Neuronal stem cell (in vitro differentiated cells): ENCODE results near the gene NUP98.

Source experiments
- DNase-seq: peaks from one replicate; pipeline ENCODE4 v3.0.0-alpha.2; 2013; ENCODE audit warnings: low spot score
- H2AFZ ChIP-seq: one replicate; pipeline ENCODE4 v1.6.1; 2013; ENCODE audit warnings: mild to moderate bottlenecking, low read length, inconsistent platforms
- H2AK5ac ChIP-seq: 2 replicates; pipeline ENCODE4 v1.6.1; 2013; ENCODE audit warnings: low read depth, mild to moderate bottlenecking, inconsistent platforms, low read length, moderate library complexity, mixed read lengths
- H2BK120ac ChIP-seq: 2 replicates; pipeline ENCODE4 v1.6.1; 2013; ENCODE audit warnings: low read depth, mild to moderate bottlenecking, inconsistent platforms, low read length, moderate library complexity, mixed read lengths
- H2BK12ac ChIP-seq: one replicate; pipeline ENCODE4 v1.6.1; 2013; ENCODE audit warnings: low read length, inconsistent platforms
- H2BK15ac ChIP-seq: 2 replicates; pipeline ENCODE4 v1.6.1; 2013; ENCODE audit warnings: mild to moderate bottlenecking, low read length, inconsistent platforms, mixed read lengths
- H2BK5ac ChIP-seq: one replicate; pipeline ENCODE4 v1.6.1; 2013; ENCODE audit warnings: inconsistent platforms, mild to moderate bottlenecking, low read length, moderate library complexity
- H3K14ac ChIP-seq: one replicate; pipeline ENCODE4 v1.6.1; 2013; ENCODE audit warnings: low read length, inconsistent platforms
- H3K18ac ChIP-seq: 2 replicates; pipeline ENCODE4 v1.6.1; 2013; ENCODE audit warnings: low read length, inconsistent platforms
- H3K23ac ChIP-seq: 2 replicates; pipeline ENCODE4 v1.6.1; 2013; ENCODE audit warnings: low read depth, mild to moderate bottlenecking, mixed read lengths, low read length, inconsistent platforms; ENCODE audit not compliant: poor library complexity
- H3K27ac ChIP-seq: replicated peaks from 3 replicates; pipeline ENCODE4 v1.5.1; 2013; ENCODE audit warnings: low read length, inconsistent platforms
- H3K27me3 ChIP-seq, 3 experiments: 2 replicates each; pipeline ENCODE4 v1.6.1; 2013; ENCODE audit warnings: low read length in 3 of 3, mild to moderate bottlenecking in 2 of 3, inconsistent platforms in 1 of 3, low read depth in 1 of 3, mixed read lengths in 1 of 3, moderate library complexity in 1 of 3; ENCODE audit not compliant: control insufficient read depth in 3 of 3, insufficient read depth in 3 of 3
- H3K36me3 ChIP-seq, 2 donors: replicated peaks in 1 of 2; 2 replicates each; pipeline ENCODE4 v1.6.1; 2013; ENCODE audit warnings: low read length in 2 of 2; ENCODE audit not compliant: control insufficient read depth in 2 of 2, insufficient read depth in 2 of 2
- H3K4ac ChIP-seq: 2 replicates; pipeline ENCODE4 v1.6.1; 2013; ENCODE audit warnings: inconsistent platforms, mild to moderate bottlenecking, low read length, moderate library complexity
- H3K4me1 ChIP-seq, 2 donors: 1 replicate in 1 of 2; 2 replicates in 1 of 2; pipeline ENCODE4 v1.6.1; 2013; ENCODE audit warnings: low read length in 2 of 2, low read depth in 1 of 2; ENCODE audit not compliant: control insufficient read depth in 2 of 2, insufficient read depth in 1 of 2
- H3K4me2 ChIP-seq: one replicate; pipeline ENCODE4 v1.6.1; 2013; ENCODE audit warnings: mild to moderate bottlenecking, low read length, inconsistent platforms; ENCODE audit not compliant: insufficient read depth, poor library complexity, severe bottlenecking
- H3K4me3 ChIP-seq, 2 donors: 2 replicates each; pipeline ENCODE4 v1.5.1; 2013; ENCODE audit warnings: low read length in 2 of 2, mild to moderate bottlenecking in 2 of 2, inconsistent platforms in 1 of 2, moderate library complexity in 1 of 2
- H3K79me1 ChIP-seq: one replicate; pipeline ENCODE4 v1.6.1; 2013; ENCODE audit warnings: low read depth, mild to moderate bottlenecking, inconsistent platforms, low read length, moderate library complexity
- H3K9ac ChIP-seq: one replicate; pipeline ENCODE4 v1.6.1; 2013; ENCODE audit warnings: mild to moderate bottlenecking, low read depth, low read length, inconsistent platforms; ENCODE audit not compliant: poor library complexity
- H3K9me3 ChIP-seq, 2 donors: replicated peaks in 1 of 2; 2 replicates each; pipeline versions ENCODE3 to v1.6.1; 2013; ENCODE audit warnings: low read length in 2 of 2, mild to moderate bottlenecking in 2 of 2, inconsistent platforms in 1 of 2, low read depth in 1 of 2, mixed read lengths in 1 of 2, moderate library complexity in 1 of 2; ENCODE audit not compliant: control insufficient read depth in 2 of 2, insufficient read depth in 1 of 2
- H4K8ac ChIP-seq: one replicate; pipeline ENCODE4 v1.6.1; 2013; ENCODE audit warnings: low read depth, mild to moderate bottlenecking, inconsistent platforms, low read length, moderate library complexity
- H4K91ac ChIP-seq: one replicate; pipeline ENCODE4 v1.6.1; 2013; ENCODE audit warnings: low read length, low read depth, mild to moderate bottlenecking, inconsistent platforms; ENCODE audit not compliant: poor library complexity
- WGBS, 2 donors: extraction: QIAGEN DNeasy Blood & Tissue Kit; methylation state at CpG; one replicate each; pipeline ENCODE4 v1.1.7; 2013; ENCODE audit warnings: missing lambda C conversion rate in 2 of 2, mixed read lengths in 1 of 2; ENCODE audit not compliant: insufficient read length in 2 of 2, insufficient replicate concordance in 1 of 2; ENCODE audit errors: extremely low coverage in 2 of 2; 5-methylcytosine and 5-hydroxymethylcytosine counted together

Gene NUP98

DNA sequence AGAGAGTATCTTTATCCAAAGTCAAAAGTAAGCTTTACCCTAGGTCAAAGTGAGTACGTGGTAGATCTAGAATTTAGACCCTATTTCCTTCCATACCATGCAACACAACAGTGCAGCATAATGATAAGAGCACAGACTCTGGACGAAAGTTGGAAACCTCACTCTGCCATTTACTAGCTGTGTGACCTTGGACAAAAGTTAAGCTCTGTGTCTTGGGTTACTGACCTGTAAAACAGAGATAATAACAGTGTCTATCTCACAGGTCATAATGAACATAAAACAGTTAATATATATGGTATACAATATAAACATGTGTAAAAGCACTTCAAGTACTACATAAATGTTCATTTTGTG lies 112.6 kb downstream of the NUP98 start:
- no peak overlapping the region for H3K18ac ChIP-seq
- H3K36me3 ChIP-seq, result peaks cover 37 to 91% of the 10 kb centered on the region in 2 donors
- no peak overlapping the region for H3K27ac ChIP-seq
- no peak overlapping the region for H3K23ac ChIP-seq
- no peak overlapping the region for H2AFZ ChIP-seq
- H3K4me3 ChIP-seq, result no peak overlapping the region
- no peak overlapping the region for H3K4me2 ChIP-seq
- H4K8ac ChIP-seq, result no peak overlapping the region
- H2BK120ac ChIP-seq, result no peak overlapping the region
- no peak overlapping the region for H2BK12ac ChIP-seq
- H3K9me3 ChIP-seq, result no peaks in the 10 kb centered on the region
- no peaks in the 10 kb centered on the region for H3K79me1 ChIP-seq
- no peak for DNase-seq
- H2BK15ac ChIP-seq, result no peak overlapping the region
- no peak overlapping the region for H2BK5ac ChIP-seq
- no peaks in the 10 kb centered on the region for H3K27me3 ChIP-seq
- no peak overlapping the region for H2AK5ac ChIP-seq
- no peak overlapping the region for H3K9ac ChIP-seq
- H3K14ac ChIP-seq, result no peak overlapping the region
- no peak overlapping the region for H4K91ac ChIP-seq
- no peaks in the 10 kb centered on the region for H3K4me1 ChIP-seq
- no CpG with 5 or more reads among the region's 2 CpGs for WGBS, 2 donors
- no peak overlapping the region for H3K4ac ChIP-seq

DNA sequence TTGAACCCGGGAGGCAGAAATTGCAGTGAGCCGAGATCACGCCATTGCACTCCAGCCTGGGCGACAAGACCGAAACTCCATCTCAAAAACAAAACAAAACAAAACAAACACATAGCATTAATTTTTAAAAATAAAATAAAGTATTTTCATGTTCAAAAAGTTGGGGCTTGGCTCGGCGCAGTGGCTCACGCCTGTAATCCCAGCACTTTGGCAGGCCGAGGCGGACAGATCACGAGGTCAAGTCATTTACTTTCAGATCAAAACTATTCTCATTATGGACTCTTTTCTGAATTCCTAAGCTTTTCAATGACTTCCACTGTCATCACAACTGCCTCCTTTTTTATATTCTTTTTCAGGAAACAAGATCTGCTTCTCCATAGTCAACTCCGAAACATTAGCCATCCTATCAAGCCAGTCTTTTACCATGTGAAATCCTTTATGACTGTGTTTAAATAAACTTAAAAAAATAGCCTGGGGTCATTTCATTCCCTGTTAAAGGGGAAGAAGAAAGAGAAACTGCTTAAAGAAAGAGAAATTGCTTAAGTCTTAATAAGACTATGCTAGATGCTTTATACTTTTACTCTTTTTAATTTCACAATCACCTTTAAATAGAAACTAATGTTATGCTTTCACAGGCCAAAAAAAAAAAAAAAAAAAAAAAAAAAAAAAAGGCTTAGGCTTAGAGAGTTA lies 113.1 kb downstream of the NUP98 start:
- Histone ChIP-seq H3K23ac (no peak overlapping the region), H2BK12ac (no peak overlapping the region), H3K27ac (no peak overlapping the region), H3K27me3 (no peaks in the 10 kb centered on the region), H2BK120ac (no peak overlapping the region), H4K8ac (no peak overlapping the region), H3K9ac (no peak overlapping the region), H3K18ac (no peak overlapping the region), H3K9me3 (no peaks in the 10 kb centered on the region), H2AK5ac (no peak overlapping the region), H3K4me3 (no peak overlapping the region), H2BK15ac (no peak overlapping the region), H3K79me1 (no peaks in the 10 kb centered on the region), H3K4ac (no peak overlapping the region), H2BK5ac (no peak overlapping the region), H3K4me1 (no peaks in the 10 kb centered on the region), H2AFZ (no peak overlapping the region), H3K14ac (no peak overlapping the region), H3K4me2 (no peak overlapping the region), H4K91ac (no peak overlapping the region), H3K36me3 (peaks cover 41 to 91% of the 10 kb centered on the region in 2 donors)
- no peak for DNase-seq
- no CpG with 5 or more reads among the region's 12 CpGs for WGBS, 2 donors

DNA sequence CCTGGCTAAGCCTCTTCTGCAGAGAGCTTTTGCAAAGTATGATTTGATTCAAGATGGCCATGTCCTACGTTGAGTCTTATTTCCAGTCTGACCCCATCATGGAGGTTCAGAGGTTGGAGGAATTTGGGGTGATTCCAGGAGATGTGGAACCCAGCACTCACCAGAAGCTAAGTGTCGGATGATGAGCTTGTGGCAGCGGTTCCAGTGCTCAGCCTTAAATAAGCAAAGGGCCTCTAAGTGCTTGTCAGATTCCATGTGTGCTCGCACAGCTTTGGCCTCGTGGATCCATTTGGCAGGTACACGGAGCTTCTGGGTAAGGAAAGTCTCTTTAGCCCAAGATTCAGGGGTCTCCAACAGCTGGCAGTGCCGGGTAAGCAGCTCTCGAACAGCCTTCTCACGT lies 114.3 kb downstream of the NUP98 start:
- WGBS, 2 donors, result no CpG with 5 or more reads among the region's 9 CpGs

GRCh38 chr11:3679077-3679476 lies 118.3 kb downstream of the NUP98 start:
- H2BK120ac ChIP-seq, result no peak overlapping the region
- no peaks in the 10 kb centered on the region for H3K27me3 ChIP-seq
- no peak overlapping the region for H3K4ac ChIP-seq
- H3K18ac ChIP-seq, result no peak overlapping the region
- H3K4me1 ChIP-seq, result no peaks in the 10 kb centered on the region
- H2AFZ ChIP-seq, result no peak overlapping the region
- H4K91ac ChIP-seq, result no peak overlapping the region
- H3K14ac ChIP-seq, result no peak overlapping the region
- WGBS, 2 donors, result no CpG with 5 or more reads among the region's 3 CpGs
- H2BK5ac ChIP-seq, result no peak overlapping the region
- no peak overlapping the region for H2AK5ac ChIP-seq
- no peak for DNase-seq
- H3K4me2 ChIP-seq, result no peak overlapping the region
- H3K36me3 ChIP-seq, result peaks cover 55 to 98% of the 10 kb centered on the region in 2 donors
- H3K79me1 ChIP-seq, result no peaks in the 10 kb centered on the region
- no peak overlapping the region for H3K9ac ChIP-seq
- no peak overlapping the region for H3K4me3 ChIP-seq
- H2BK12ac ChIP-seq, result no peak overlapping the region
- H3K9me3 ChIP-seq, result no peaks in the 10 kb centered on the region
- H4K8ac ChIP-seq, result no peak overlapping the region
- H3K27ac ChIP-seq, result no peak overlapping the region
- H2BK15ac ChIP-seq, result no peak overlapping the region
- no peak overlapping the region for H3K23ac ChIP-seq

More for the DNA sequence above, 114.3 kb downstream of the NUP98 start:
- Histone ChIP-seq H2AK5ac (no peak overlapping the region), H2BK120ac (no peak overlapping the region), H3K9ac (no peak overlapping the region), H3K9me3 (no peaks in the 10 kb centered on the region), H3K4me2 (no peak overlapping the region), H3K79me1 (no peaks in the 10 kb centered on the region), H4K91ac (no peak overlapping the region), H3K4me1 (no peaks in the 10 kb centered on the region), H3K4ac (no peak overlapping the region), H3K23ac (no peak overlapping the region), H2BK12ac (no peak overlapping the region), H3K27me3 (no peaks in the 10 kb centered on the region), H3K14ac (no peak overlapping the region), H2AFZ (no peak overlapping the region), H2BK15ac (no peak overlapping the region), H3K36me3 (peaks cover 44 to 98% of the 10 kb centered on the region in 2 donors), H3K18ac (no peak overlapping the region), H2BK5ac (no peak overlapping the region), H4K8ac (no peak overlapping the region), H3K27ac (no peak overlapping the region), H3K4me3 (no peak overlapping the region)
- no peak for DNase-seq
